Measurements from ENCODE around the gene CUL3. TPM values are rescaled to one million over a fixed set of nuclear protein-coding genes. Genes with fewer than 3 reads are reported as not detected.

Gene CUL3
- total RNA-seq, 1 experiment from 2014 or later = 95.7 TPM

- Histone ChIP-seq H4K20me1 (ENCODE audit: insufficient read depth) (peaks cover 14% of the 10 kb centered on the region; the same call in 1 of the 2 replicates), H3K36me3 (ENCODE audit: control insufficient read depth in 1 of 2, insufficient read depth in 2 of 2, low read length in 2 of 2) (no peaks in the 10 kb centered on the region), H3K4me2 (ENCODE audit: low read length) (no peak overlapping the region), H3K4me3 (replicated peaks in 1 of 2; ENCODE audit: low read depth in 1 of 2, low read length in 2 of 2) (no peak overlapping the region), H3K27me3 (ENCODE audit: insufficient read depth, low read length) (no peaks in the 10 kb centered on the region), H3K9ac (ENCODE audit: low read length) (no peak overlapping the region), H3K9me3 (ENCODE audit: control insufficient read depth in 1 of 2, insufficient read depth in 1 of 2, low read depth in 1 of 2, low read length in 2 of 2) (no peaks in the 10 kb centered on the region), H3K4me1 (ENCODE audit: control insufficient read depth in 1 of 2, insufficient read depth in 2 of 2, low read length in 2 of 2) (no peaks in the 10 kb centered on the region), H2AFZ (ENCODE audit: low read depth, low read length, poor library complexity, severe bottlenecking) (no peak overlapping the region), H3K9me2 (ENCODE audit: insufficient read depth) (no peaks in the 10 kb centered on the region), H3K27ac (ENCODE audit: low read depth, low read length) (no peak overlapping the region), H3K79me2 (ENCODE audit: insufficient read depth, low read length) (peaks cover 97% of the 10 kb centered on the region)
- intact Hi-C loops (cut with micrococcal nuclease) = no loop called here
- ATAC-seq (no peak), DNase-seq (ENCODE audit: low read depth, low spot score) (no peak)
- TF ChIP-seq FOSL1 (IDR thresholded peaks at IDR 0.05; ENCODE audit: low read depth) = no peak
- no peak for TF ChIP-seq TCF7L2 (IDR thresholded peaks at IDR 0.05; ENCODE audit: borderline replicate concordance, extremely low read depth, insufficient read depth, insufficient read length)
- TF ChIP-seq CBX3 (IDR thresholded peaks at IDR 0.05; ENCODE audit: low read depth) = no peak
- no peak for TF ChIP-seq ELF1 (IDR thresholded peaks at IDR 0.05; ENCODE audit: borderline replicate concordance, low read depth)
- TF ChIP-seq ZBTB33 (IDR thresholded peaks at IDR 0.05; ENCODE audit: extremely low read depth, insufficient replicate concordance, low read length) = no peak
- no peak for TF ChIP-seq CTCF (IDR thresholded peaks at IDR 0.05 in 2 of 3, conservative IDR thresholded peaks at IDR 0.05 in 1 of 3; ENCODE audit: borderline replicate concordance in 1 of 3, insufficient read depth in 1 of 3, low read depth in 2 of 3, low read length in 2 of 3)
- TF ChIP-seq YY1 (IDR thresholded peaks at IDR 0.05; ENCODE audit: extremely low read depth, insufficient replicate concordance, low read depth, low read length) = no peak
- TF ChIP-seq SRF (IDR thresholded peaks at IDR 0.05; ENCODE audit: low read depth) = no peak
- no peak for TF ChIP-seq EGR1 (IDR thresholded peaks at IDR 0.05; ENCODE audit: low read depth)
- ChIA-PET POLR2A (interaction anchor here (0.6 kb wide), 1 partner anchor 1601 kb away, joined by 3 read pairs; no protein-coding TSS in a partner anchor), CTCF (no interaction called here), RAD21 (ENCODE audit: low non-redundant PET in 1 of 2, low total read pairs in 2 of 2, uncharacterized antibody in 2 of 2, unreplicated experiment in 2 of 2) (no interaction called here)
- BruUV-seq (replicated peaks) = no TSS peak
Observed at GRCh38 chr2:224552771-224553170, 32.4 kb downstream of the CUL3 start.
